Islet of Langerhans (tissue), 1 donor: Measurements from ENCODE around the gene IGF1R.

Experiments used
- FAIRE-seq: peaks from one replicate; lab custom pipeline; 2011; peaks lifted over from hg19 to GRCh38; lab: Jason Lieb, UNC

Gene IGF1R

GRCh38 chr15:98746375-98747155 is 98.2 kb downstream of the IGF1R start:
- no peak for FAIRE-seq

- no peak for FAIRE-seq
These were observed 103.4 kb downstream of the IGF1R start for GRCh38 chr15:98751767-98752166.

- no peak for FAIRE-seq
These were observed 105.7 kb downstream of the IGF1R start for GRCh38 chr15:98753726-98754656.

- no peak for FAIRE-seq
These were observed 106.3 kb downstream of the IGF1R start for GRCh38 chr15:98754657-98755022.

DNA sequence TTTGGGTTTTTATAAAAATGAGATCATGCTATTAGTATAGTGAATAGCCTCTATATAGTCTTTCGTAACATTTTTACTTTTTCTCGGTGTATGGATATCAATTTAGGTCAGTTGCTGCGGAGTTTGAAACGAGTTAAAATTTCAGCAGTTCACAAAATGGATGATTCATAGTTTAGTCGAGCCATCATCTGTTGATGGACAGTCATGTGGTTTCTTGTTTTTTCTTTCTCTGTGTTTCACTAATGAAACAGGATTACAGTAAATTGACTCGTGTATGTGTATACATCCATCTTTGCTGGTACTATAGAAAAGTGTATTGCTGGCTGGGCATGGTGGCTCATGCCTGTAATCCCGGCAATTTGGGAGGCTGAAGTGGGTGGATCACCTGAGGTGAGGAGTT is 106.8 kb downstream of the IGF1R start:
- no peak for FAIRE-seq

DNA sequence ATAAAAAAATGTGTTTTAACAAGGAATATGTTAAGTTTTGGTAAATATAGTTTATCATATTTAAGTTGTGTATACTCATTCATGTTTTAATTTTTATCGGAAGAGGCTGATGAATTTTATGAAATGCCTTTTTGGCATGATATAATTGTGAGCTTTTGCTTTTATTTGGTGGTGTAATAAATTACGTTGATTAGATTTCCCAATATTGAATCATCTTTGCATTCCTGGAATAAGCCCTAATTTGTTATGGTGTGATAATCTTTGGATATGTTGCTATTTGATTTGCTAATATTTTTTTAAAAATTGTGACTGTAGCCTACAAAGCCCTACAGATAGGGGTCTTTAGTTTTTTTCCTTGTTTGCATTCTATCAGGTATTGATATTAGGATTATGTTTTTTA is 107.4 kb downstream of the IGF1R start:
- FAIRE-seq, result peak; percentile 85

GRCh38 chr15:98758224-98758623 is 109.9 kb downstream of the IGF1R start:
- no peak for FAIRE-seq

DNA sequence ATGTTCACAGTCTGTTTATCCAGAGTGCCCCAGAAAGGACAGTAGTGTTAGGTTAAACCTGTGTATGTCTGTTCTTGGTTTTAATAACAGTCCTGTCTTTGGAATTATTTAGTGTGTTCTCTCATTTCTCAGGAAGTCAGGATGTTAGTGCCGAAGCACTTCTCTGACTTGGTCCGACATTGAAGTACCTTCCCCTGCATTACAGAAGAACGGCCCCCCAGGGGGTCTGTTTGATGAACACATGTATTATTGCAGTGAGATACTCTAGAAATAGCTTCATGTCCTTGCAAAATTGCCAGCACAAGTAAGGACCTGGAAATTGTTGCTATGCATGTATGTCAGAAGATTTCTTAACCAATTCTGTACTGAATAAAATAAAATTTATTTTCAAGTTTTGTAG is 110.9 kb downstream of the IGF1R start:
- no peak for FAIRE-seq

DNA sequence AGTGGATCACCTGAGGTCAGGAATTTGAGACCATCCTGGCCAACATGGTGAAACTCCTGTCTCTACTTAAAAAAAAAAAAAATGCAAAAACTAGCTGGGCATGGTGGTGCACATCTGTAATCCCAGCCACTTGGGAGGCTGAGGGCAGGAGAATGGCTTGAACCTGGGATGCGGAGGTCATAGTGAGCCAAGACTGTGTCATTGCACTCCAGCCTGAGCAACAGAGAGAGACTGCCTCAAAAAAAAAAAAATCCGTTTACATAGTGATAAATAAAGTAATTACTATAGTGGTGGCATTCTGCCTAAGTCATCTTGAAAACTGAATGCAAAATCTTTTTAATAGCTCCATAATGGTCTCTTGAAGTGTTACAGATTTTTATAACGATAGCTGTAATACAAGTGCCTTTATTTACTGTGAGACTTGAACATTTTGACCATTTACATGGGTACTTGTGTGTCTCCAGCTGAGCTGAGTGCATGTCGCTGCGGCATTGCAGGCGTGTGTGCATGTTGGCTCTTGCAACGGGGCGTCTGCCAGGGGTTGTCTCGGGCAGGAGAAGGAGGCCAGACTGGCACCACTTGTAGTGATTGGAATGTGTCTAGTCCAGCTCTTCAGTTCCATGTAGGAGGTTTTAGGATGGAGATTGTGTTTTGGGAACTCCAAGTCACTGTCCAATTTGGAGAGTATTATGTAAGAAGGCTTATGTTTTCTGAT is 111.9 kb downstream of the IGF1R start:
- FAIRE-seq, result no peak

- no peak for FAIRE-seq
These were observed 112.6 kb downstream of the IGF1R start for GRCh38 chr15:98760975-98761374.

DNA sequence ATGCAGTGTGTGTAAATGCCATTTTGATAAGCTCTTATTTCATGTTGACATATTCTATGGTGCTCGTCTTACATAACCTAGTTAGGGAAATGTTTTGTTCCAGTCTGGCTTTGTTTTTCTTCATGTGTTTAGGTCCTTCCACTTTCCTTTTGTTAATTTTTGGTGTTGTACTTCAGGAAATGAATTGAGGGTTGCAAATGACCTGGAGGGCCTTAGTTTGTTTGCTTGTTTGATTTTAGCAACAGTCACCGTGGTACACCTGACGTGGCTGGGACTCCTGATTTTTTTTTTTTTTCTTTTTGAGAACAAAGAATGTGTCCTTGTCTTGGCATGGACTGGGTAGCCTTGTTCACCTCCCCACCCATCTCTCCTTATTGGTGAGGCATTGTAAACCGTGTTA is 114.8 kb downstream of the IGF1R start:
- no peak for FAIRE-seq

GRCh38 chr15:98764291-98764690 is 116.0 kb downstream of the IGF1R start:
- FAIRE-seq, result no peak

DNA sequence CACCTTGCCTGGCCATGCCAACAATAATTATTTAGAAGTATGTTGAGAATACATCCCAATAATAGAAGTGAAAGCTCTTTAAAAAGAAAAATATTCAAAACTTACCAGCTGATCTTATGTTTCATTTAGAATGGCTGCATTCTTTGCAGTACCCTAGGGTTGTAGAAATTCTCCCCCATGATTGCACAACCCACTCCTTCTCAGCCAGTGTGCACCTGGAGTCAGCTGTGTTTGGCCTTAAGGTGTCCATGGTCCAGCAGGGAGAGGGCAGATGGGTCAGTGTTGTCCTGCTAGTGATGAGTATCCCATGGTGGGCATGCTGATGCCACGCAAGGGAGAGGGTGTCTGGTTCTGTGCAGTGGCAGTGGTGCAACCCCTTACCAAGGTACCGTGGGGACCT is 117.3 kb downstream of the IGF1R start:
- no peak for FAIRE-seq

DNA sequence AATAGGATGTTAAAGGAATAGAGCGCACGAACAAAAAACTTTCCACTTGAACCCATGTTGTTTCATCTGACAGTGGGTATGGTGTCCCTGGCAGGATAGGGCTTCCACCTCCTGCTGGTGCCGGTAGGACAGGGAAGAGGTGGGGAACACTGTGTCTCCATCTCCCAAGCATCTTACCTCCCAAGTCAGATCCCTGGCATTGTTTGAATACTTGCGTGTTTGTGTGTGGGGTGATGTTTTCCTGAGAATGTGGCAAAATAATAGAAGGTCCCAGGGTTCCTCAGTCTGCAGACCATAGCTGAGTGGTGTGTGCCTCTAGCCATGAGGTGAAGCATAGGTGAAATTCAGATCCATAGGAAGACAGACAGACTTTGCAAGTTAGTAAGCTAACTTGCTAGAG is 119.4 kb downstream of the IGF1R start:
- no peak for FAIRE-seq

DNA sequence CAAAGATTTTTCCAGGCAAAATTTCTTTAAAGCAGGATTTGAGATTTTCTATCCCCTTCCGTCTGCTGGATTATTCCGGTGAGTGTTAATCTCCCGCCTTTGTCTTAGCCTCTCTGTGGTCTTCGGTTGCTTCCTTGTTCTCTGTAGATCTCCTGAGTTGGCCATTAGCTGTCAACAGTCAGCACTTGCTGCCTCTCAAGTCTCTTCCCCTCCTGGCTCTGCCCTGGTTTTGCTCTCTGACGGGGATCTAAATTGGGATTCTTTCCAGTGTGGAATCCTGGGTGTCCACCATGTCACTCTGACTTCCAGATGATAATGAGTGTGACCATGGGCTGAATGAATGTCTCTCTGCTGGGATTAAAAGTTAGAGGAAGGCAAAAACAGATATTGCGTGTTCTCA is 121.5 kb downstream of the IGF1R start:
- no peak for FAIRE-seq

DNA sequence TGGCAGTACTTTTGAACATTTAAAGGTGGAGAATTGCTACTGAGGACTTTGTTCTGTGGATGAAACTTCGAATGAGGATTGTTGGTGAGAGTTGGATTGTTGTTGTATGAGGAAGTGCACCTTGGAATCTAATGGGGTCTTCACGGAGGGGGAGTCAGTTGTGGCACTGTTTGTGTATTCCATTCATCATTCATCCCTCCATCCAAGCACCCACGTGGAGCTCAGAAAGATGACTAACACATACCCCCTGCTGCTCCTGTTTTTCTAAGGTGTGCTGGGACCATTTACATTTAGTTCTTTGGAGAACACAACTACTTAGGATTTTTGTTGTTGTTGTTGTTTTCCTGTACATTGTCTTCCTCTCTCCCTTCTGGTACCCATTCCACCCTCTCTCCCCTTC is 122.6 kb downstream of the IGF1R start:
- no peak for FAIRE-seq

GRCh38 chr15:98771541-98771940 is 123.2 kb downstream of the IGF1R start:
- FAIRE-seq, result no peak

- FAIRE-seq, result peak; percentile 24
These were observed 124.6 kb downstream of the IGF1R start for GRCh38 chr15:98772895-98773294.

DNA sequence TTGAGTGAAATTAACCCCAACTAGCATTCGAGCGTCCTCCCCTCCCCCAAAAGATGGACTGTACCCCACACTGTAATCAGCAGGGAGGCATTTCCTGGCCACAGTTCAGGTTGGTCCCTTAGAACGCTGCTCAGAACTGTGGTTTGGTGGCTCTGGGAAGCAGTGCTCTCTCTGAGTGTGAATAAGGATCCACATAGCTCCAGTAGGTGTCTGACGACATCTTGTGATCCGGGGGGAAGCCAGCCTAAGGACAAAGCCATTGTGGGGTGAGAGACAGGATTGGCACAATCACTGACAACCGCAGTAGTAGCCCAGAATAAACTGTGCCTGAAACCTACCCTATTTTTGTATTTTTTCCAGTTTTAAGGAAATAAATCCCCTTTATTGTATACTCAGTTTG is 125.3 kb downstream of the IGF1R start:
- FAIRE-seq, result no peak

DNA sequence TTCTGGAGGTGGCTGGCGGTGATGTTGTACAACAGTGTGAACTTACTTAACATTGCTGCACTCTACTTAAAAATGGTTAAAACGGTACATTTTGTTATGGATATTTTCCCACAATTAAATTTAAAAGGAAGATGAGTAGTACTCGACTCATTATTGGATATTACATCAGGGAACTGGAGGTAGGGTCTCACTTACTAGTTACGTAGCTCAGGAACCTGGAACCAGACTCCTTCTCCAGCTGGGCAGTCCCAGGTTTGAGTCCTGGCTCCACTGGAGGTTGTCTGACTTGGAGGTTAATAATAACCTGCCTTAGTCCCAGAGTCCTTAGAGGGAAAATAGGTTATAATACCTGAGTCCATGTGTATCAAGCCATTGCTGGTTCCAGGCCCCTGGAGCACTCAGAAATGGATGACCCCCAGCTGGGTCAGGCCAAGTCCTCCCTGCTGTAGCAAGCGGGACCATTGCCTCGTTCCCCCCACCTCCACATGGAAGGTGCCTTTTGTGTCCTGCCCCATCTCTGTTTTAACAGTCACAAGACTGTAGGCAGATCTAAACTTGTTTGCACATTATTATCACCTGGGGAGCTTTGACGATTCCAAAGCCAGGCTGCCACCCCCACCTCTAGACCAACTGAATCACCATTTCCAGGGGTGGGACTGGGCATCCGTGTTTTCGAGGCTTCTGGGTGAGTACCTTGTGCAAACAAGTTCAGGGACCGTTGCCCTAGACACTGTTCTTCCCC is 126.6 kb downstream of the IGF1R start:
- no peak for FAIRE-seq

DNA sequence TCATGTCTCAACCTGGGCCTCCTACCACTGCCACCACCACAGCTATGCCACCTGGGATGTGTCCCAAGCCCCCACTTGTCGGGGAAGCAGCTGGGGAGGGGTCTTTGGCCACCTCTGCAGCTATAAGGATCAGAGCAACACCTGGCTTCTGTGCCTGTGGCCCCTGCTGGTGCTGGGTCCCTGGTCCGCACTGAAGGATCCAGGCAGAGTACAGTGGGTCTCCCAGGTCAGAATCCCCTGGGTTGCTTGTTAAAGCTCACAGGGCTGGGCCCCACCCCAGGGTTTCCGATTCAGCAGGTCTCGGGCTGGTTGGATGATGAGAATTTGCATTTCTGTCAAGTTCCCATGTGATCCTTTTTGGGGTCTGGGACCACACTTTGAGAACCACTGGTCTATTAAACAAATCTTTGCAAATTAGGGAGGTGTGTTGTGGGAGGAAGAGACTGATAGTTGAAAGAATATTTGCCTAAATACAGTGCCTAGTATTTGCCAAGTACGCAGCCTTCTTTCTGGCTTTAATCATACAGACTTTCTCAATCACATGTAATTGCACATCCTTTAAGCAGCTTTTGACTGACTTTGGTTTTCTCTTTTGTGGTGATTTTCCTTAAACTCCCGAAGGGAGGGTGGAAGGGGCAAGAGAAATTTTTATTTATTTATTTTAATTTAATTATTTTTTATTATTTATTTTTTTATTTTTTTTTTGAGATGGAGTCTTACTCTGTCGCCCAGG is 127.3 kb downstream of the IGF1R start:
- no peak for FAIRE-seq
